Ovary (tissue), 10 donors: ENCODE measurements around the gene DPH6. TPM values are rescaled to one million over a fixed set of nuclear protein-coding genes. Genes with fewer than 3 reads are reported as not detected.
"Not testable (repeated sequence)": the region's sequence is repeated elsewhere in the genome, so short reads cannot be mapped to it uniquely, and the experiment has no call there.

Source experiments
- DNase-seq, 5 donors: peaks; one replicate each; pipeline ENCODE4 v3.0.0-alpha.2; 2019 to 2020
- H3K27ac ChIP-seq, 2 donors: fragments of 200-600 bp; one replicate each; pipeline versions ENCODE4 v1.5.1 to v1.8.0; 2019 to 2022
- H3K27me3 ChIP-seq: fragments of 200-600 bp; one replicate; pipeline ENCODE4 v1.8.0; 2022
- H3K36me3 ChIP-seq: fragments of 200-600 bp; sonication (generic); one replicate; pipeline ENCODE4 v1.5.1; 2019
- H3K4me1 ChIP-seq: one replicate; pipeline ENCODE4 v1.8.1; 2013; ENCODE audit warnings: mild to moderate bottlenecking, moderate library complexity; ENCODE audit not compliant: insufficient read depth
- H3K4me3 ChIP-seq: fragments of 200-600 bp; sonication (generic); one replicate; pipeline ENCODE4 v1.5.1; 2017
- H3K9me3 ChIP-seq, 2 donors: fragments of 200-600 bp in 1 of 2; sonication (generic) in 1 of 2; one replicate each; pipeline versions ENCODE4 v1.5.1 to v1.8.1; 2013 to 2019; ENCODE audit warnings: mild to moderate bottlenecking in 1 of 2, moderate library complexity in 1 of 2
- EP300 ChIP-seq: sonication (generic); formaldehyde crosslinking; IDR thresholded peaks from one replicate; pipeline ENCODE4 v1.6.1; 2017; ENCODE audit warnings: antibody characterized with exemption
- POLR2A ChIP-seq: fragments of 450-650 bp; IDR thresholded peaks from one replicate; pipeline ENCODE4 v1.6.1; 2017; ENCODE audit warnings: antibody characterized with exemption, mild to moderate bottlenecking, moderate library complexity
- WGBS, 3 donors: extraction: QIAGEN DNeasy Blood & Tissue Kit in 1 of 3; methylation state at CpG; one replicate each; pipeline versions ENCODE4 v1.1.5 to v1.1.7; 2013 to 2017; 5-methylcytosine and 5-hydroxymethylcytosine counted together
- intact Hi-C, 4 donors: fragments of 100-400 bp; cut with DNase I; formaldehyde crosslinking; loops; one replicate each; pipeline versions ENCODE4 v1.11.0 to v1.15.1; 2022 to 2023
- long read RNA-seq, 3 donors: library from polyadenylated mRNA in 2 of 3; unstranded in 2 of 3; transcript quantifications; one replicate each; pipeline ENCODE4 v2.0.0 and lab custom pipeline, GENCODE V29; 2021 to 2026
- polyA plus RNA-seq, 2 donors: library from polyadenylated mRNA; stranded (reverse); fragments of 200-250 nt in 1 of 2; fragments of 350-450 nt in 1 of 2; fragmentation: Illumina TruSeq in 1 of 2; extraction: RNeasy Lipid Tissue Mini Kit (QIAGEN cat#74804) in 1 of 2; gene quantifications; one replicate each; pipeline ENCODE4 v1.2.3, GENCODE V29; 2013 to 2014
- total RNA-seq, 7 donors: library from RNA; depleted of rRNA in 2 of 7; stranded (reverse); fragments of >200 nt in 2 of 7; fragmentation: NEBNext Ultra II Directional in 3 of 7; extraction: Animal tissue kit (Norgen Biotek cat#: 25700) in 3 of 7; gene quantifications; one replicate each; pipeline versions ENCODE4 v1.1.0 to v1.2.4, GENCODE V29; 2016 to 2023
- TF ChIP-seq, protein P1 (sequence below), 3 donors: fragments of 450-650 bp in 2 of 3; fragments of 200-600 bp in 1 of 3; IDR thresholded peaks; one replicate each; pipeline versions ENCODE4 v1.5.1 to v1.8.0; 2016 to 2022; ENCODE audit warnings: antibody characterized with exemption in 3 of 3, mild to moderate bottlenecking in 1 of 3
- donor health status: DM: no; HTN: no; CAD: no; lungs with moderate emphysema.
- donor health status: DM: no; HTN: no; CAD: no.
- donor health status: Bipolar disorder and iron deficiency.
- donor health status: DM: yes; HTN: yes; CAD: no.
- donor health status: DM: no; HTN: no; CAD: no.
- donor health status: DM: yes; HTN: yes; CAD: no.

Gene DPH6, protein sequence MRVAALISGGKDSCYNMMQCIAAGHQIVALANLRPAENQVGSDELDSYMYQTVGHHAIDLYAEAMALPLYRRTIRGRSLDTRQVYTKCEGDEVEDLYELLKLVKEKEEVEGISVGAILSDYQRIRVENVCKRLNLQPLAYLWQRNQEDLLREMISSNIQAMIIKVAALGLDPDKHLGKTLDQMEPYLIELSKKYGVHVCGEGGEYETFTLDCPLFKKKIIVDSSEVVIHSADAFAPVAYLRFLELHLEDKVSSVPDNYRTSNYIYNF
- total RNA-seq (10 to 100 TPM; 16.8 to 32.1 (median 24.8) TPM), polyA plus RNA-seq (10 to 100 TPM in 1 of 2 donors, 1 to 10 TPM in 1; 9.7 to 11.3 TPM)
- long read RNA-seq, donor 1, transcript DPH6-201 (9 exons, 2,099 nt): major isoform, 34 of 47 reads
- long read RNA-seq, donor 1, partial matches to known transcripts: 4 of 47 reads
- long read RNA-seq, donor 1, other reads (novel, unspliced or antisense): 8 of 47 reads
- long read RNA-seq, donor 2, partial matches to known transcripts: 0 of 5 reads
- long read RNA-seq, donor 2, other reads (novel, unspliced or antisense): 0 of 5 reads
- long read RNA-seq, donor 3, transcript DPH6-201 (9 exons, 2,099 nt): major isoform, 13 of 17 reads
- long read RNA-seq, donor 3, partial matches to known transcripts: 0 of 17 reads
- long read RNA-seq, donor 3, other reads (novel, unspliced or antisense): 3 of 17 reads

DNA sequence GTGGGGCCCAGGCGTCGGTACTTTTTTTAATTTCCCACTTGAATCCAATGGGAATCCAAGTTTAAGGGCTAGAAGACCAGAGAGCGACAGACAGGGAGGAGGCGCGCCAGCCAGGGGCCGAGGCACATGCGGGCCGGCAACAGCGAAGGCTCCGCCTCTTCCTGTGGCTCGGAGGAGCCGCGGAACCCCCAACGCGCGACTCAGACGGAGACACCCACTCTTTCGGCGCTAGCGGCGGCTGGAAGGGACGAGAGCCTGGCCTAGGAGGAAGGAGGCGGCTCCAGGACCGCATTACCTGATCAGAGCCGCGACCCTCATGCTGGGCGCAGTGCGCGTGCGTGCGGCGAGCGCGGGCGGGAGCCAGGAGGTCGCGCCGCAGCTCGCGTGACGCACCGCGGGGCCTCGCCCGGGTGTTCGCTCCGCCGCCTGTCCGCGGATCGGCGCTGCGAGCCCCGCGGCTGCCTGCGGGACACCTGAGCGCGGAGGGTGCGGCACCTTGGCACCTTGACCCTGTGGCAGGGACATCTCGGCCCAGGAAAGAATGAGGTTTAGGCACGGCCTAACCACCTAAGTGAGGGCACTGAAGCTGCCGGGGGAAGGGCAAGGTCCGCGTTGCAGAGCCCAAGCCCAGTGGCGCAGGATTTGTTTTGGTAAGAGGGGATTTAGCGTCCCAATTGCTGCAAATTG is at the start of gene DPH6:
Gene DPH6 (minus strand): TSS at position 342 of the 687 bp plus-strand sequence. CDS start 24 bp downstream, at position 318.
- H3K27me3 ChIP-seq: no peaks in the 10 kb centered on the region
- TF ChIP-seq, protein P1, sequence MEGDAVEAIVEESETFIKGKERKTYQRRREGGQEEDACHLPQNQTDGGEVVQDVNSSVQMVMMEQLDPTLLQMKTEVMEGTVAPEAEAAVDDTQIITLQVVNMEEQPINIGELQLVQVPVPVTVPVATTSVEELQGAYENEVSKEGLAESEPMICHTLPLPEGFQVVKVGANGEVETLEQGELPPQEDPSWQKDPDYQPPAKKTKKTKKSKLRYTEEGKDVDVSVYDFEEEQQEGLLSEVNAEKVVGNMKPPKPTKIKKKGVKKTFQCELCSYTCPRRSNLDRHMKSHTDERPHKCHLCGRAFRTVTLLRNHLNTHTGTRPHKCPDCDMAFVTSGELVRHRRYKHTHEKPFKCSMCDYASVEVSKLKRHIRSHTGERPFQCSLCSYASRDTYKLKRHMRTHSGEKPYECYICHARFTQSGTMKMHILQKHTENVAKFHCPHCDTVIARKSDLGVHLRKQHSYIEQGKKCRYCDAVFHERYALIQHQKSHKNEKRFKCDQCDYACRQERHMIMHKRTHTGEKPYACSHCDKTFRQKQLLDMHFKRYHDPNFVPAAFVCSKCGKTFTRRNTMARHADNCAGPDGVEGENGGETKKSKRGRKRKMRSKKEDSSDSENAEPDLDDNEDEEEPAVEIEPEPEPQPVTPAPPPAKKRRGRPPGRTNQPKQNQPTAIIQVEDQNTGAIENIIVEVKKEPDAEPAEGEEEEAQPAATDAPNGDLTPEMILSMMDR (IDR thresholded peaks at IDR 0.05): peak in 1 of 3 donors; percentile 10
- TF ChIP-seq POLR2A (peak; percentile 68), EP300 (no peak)
- WGBS, 3 donors: 0% methylated on average over 60 to 66 of the region's 66 CpGs
- peak within 1 kb of the TSS; percentile 69 for H3K4me3 ChIP-seq
- no peaks in the 10 kb centered on the region for H3K36me3 ChIP-seq
- H3K4me1 ChIP-seq: peaks cover 3% of the 10 kb centered on the region
- peak; percentile 78 to 90 (median 83) for DNase-seq
- no peaks in the 10 kb centered on the region for H3K9me3 ChIP-seq
- intact Hi-C loops: no loop called here
- peak within 1 kb of the TSS; percentile 94 to 99 for H3K27ac ChIP-seq

DNA sequence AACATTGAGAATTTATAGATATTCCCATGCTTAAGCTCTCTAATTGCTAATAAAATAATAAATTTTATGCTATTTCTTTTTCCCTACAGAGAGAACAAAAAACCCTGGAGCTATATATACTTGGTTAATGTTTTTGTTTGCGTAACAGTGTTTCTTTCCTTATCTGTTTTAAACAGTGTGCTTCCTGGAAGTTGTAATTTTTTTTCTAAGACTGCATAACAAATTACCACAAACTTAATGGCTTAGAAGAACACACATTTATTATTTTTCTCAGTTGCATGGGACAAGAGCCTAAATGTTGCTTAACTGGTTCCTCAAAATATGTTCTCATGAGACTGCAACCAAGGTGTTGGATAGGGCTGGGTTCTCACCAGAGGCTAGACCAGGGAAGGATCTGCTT is 49.7 kb upstream of the DPH6 start:
- H3K9me3 ChIP-seq: no peaks in the 10 kb centered on the region
- H3K27ac ChIP-seq: no peak overlapping the region
- H3K36me3 ChIP-seq: no peaks in the 10 kb centered on the region
- no peak overlapping the region for H3K4me3 ChIP-seq
- WGBS, 3 donors: 70 to 81% (median 75%) methylated on average over 1 of the region's 1 CpG
- intact Hi-C loops: no loop called here
- no peaks in the 10 kb centered on the region for H3K4me1 ChIP-seq
- H3K27me3 ChIP-seq: no peaks in the 10 kb centered on the region
- TF ChIP-seq, protein P1 (IDR thresholded peaks at IDR 0.05): no peak
- TF ChIP-seq EP300: no peak
- TF ChIP-seq POLR2A: no peak
- no peak for DNase-seq

DNA sequence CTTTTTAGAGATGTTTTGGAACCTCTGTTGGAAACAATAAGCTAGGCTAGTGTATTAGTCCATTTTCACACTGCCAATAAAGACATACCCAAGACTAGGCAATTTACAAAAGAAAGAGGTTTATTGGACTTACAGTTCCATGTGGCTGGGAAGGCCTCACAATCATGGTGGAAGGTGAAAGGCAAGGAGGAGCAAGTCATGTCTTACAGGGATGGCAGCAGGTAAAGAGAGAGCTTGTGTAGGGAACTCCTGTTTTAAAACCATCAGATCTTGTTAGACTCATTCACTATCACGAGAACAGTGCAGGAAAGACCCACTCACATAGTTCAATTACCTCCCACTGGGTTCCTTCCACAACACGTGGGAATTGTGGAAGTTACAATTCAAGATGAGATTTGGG is 46.0 kb upstream of the DPH6 start:
- H3K36me3 ChIP-seq, H3K27me3 ChIP-seq, DNase-seq, intact Hi-C loops, H3K9me3 ChIP-seq, H3K27ac ChIP-seq, H3K4me3 ChIP-seq, H3K4me1 ChIP-seq: not testable (repeated sequence)
- 86 to 88% (median 88%) methylated on average over 2 of the region's 2 CpGs for WGBS, 3 donors

DNA sequence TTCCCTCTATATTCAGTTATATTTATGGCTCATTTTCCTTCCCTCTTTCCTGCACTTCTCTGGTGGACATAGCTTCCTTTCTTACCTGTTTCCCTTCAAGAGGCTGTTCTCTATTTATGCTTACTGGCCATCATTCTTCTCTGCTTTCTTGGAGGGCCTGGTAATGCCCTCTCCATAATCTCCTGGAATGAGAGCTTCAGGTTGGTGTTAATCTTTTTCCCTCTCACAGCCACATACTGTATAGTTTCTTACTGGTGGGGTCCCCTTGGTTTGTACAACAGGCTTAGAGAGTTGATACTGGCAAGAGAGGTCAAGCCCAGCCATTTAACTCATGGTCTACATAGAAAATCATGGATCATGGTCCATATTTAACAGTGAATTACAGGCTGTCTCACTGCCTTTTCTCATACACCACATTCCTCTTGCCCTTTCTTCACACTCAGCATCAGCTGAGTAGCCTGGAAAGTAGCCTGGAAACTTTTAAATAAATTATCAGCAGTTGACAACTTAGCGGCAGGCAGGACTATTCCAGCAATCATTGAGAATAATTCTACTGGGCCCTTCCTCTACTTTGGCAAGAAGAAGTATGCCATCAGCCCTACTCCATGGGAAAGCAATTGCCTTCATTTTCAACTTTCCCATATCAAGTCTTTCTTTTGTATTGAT is 38.0 kb upstream of the DPH6 start:
- Histone ChIP-seq H3K27ac (no peak overlapping the region), H3K4me1 (peaks cover 1% of the 10 kb centered on the region), H3K4me3 (no peak overlapping the region), H3K27me3 (no peaks in the 10 kb centered on the region), H3K9me3 (no peaks in the 10 kb centered on the region), H3K36me3 (no peaks in the 10 kb centered on the region)
- intact Hi-C loops: no loop called here
- DNase-seq: no peak
- TF ChIP-seq POLR2A (no peak), EP300 (no peak)
- TF ChIP-seq, protein P1 (IDR thresholded peaks at IDR 0.05): no peak
- WGBS, 3 donors: 39 to 53% (median 44%) methylated on average over 1 of the region's 1 CpG
